AG08395 (cell line): ENCODE measurements around the gene IRAK4.
A peak's percentile ranks its signal among the peaks of the same experiment; 100 is the strongest.
"Not testable (repeated sequence)": the region's sequence is repeated elsewhere in the genome, so short reads cannot be mapped to it uniquely, and the experiment has no call there.

Experiments used
- DNase-seq: peaks from one replicate; pipeline ENCODE4 v3.0.0; 2012; ENCODE audit warnings: mixed read lengths, low spot score

Gene IRAK4

DNA sequence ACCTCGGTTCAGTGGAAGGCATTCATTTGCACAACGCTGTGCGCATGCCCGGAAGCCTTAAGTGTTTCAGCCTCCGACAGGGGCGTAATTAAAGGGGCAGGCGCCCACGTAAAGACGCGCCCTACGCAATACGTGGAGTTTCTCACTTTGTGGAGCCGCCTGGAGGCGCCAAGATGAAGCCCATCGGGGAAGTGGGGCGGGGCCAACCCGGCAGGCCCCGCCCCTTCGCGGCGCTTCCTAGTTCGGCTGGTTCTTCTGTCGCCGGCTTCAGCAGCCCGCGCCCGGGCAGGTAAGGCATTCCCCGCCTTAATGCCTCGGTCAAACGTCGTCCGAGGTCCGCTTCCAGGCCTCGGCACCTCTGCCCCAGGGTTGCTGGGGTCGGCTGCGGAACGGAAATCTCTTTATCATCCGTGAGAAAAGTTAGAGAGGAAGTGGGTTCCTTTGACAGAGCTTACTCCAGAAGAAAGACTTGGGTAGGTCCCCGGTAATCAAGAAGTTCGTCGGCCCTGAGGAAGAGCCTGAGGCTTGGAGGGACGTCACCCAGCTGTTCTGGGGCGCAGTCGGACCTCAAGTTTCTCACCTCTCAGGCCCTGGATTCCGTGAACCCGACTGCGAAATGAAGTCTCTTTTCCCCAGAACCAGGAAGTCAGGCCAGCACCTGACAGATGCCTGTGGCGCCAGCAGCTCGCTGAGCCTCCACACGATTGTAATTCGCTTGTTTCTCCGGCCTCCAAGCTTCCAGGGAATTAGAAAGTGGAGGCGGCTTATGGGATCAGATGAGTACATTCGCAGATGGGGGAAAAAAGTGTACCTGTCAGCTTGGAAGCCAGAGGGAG, at the start of gene IRAK4, which contains the start of gene PUS7L:
Gene IRAK4 (plus strand): TSS at position 224 of the 836 bp plus-strand sequence. CDS start 9,161 bp downstream, outside the sequence.
Gene PUS7L (minus strand): TSS at position 63 of the 836 bp plus-strand sequence. CDS start 3,545 bp downstream, outside the sequence.
- DNase-seq: peak; percentile 98

DNA sequence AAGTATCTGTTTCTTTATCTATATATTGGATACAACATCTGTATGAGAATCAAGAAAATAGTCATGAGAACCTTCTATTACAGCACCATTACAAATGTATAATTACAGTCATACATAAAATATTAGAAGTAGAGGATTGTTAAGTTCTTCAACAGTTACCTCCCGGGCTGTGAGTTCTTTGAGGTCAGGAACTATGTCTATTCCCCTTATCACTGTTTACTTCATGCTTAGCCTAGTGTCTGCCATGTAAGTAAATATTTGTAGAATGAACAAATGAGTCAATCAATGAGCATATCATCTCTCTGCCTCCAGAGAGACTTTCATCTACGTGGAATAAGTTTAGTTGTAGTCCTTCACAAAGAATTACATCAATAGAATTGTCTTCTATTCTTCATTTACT, 47.4 kb upstream of the IRAK4 start:
- no peak for DNase-seq

DNA sequence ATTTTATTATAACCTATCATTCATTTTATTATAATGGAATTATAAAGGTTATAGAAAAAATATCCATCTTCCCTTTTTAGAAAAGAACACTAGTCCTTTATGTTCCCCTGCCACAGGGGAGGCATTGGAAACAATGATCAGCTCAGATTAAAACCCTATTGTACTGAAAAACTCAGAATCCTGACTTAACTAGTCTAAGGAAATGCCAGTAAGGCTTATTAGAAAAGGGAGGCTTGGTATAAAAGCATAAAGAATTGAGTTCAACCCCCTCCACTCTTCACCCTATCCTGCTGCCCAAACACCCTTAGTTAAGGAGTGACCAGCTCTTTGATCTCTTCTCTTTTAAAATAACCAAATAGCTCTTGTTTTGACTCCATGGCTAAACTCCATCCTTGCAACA, 36.1 kb upstream of the IRAK4 start:
- no peak for DNase-seq

DNA sequence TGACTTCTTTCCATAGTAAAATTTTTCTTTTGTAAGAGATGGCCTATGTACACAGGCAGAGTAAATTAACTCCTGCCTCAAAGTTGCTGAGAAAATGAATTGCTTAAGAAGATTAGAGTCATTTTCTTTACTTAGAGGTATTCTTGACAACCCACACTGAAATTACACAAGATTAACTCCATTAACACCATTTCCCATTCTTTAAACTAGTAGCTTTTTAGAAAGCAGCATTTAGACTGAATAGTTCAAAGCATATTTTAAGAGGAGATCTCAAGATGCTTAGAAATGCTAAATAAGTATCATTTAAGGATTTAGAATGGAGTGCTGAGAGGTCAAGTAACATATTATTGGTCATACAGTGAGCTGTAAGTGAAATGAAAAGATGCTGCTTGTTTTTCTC, 35.6 kb upstream of the IRAK4 start:
- no peak for DNase-seq

GRCh38 chr12:43728117-43728516, 30.6 kb upstream of the IRAK4 start:
- DNase-seq: no peak

DNA sequence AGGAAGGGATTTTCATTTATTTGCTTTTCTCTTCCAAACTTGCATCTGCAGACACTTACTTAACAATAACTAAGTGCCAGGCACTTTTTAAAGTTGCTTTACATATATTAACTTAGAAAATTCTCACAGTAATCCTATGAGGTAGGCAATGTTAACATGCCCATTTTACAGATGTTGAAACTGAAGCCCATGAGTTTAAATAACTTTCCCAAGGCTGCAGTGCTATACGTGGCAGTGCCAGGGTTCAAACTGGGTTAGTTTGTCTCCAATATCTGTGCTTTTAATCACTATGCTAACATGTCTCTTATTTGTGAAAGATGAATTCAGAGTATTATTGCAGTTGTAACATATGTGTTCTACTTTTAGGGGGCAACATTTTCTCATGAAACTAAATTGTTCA, 30.1 kb upstream of the IRAK4 start:
- DNase-seq: no peak

GRCh38 chr12:43730283-43730682, 28.5 kb upstream of the IRAK4 start:
- DNase-seq: no peak

DNA sequence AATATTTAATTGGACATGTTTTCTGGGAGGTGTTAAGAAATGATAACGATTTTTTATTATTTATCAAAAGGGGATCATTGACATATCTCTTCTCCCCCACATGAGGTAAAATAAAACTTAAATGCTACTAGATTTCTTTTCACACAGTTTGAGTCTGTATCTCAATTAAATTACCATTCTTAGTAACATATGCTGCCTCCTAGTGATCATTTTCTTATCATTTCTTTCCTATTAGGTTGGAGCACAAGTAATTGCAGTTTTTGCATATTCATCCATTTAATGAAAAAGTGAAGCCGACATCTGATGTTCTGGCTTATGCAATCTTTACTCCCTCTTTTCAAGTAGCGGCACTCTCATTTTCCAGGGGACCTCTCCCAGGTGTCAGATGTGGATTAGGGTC, 25.1 kb upstream of the IRAK4 start:
- DNase-seq: no peak

GRCh38 chr12:43736927-43737440, 21.8 kb upstream of the IRAK4 start:
- DNase-seq: no peak

- DNase-seq: peak; percentile 28
Observed at GRCh38 chr12:43737646-43738045, 21.1 kb upstream of the IRAK4 start.

DNA sequence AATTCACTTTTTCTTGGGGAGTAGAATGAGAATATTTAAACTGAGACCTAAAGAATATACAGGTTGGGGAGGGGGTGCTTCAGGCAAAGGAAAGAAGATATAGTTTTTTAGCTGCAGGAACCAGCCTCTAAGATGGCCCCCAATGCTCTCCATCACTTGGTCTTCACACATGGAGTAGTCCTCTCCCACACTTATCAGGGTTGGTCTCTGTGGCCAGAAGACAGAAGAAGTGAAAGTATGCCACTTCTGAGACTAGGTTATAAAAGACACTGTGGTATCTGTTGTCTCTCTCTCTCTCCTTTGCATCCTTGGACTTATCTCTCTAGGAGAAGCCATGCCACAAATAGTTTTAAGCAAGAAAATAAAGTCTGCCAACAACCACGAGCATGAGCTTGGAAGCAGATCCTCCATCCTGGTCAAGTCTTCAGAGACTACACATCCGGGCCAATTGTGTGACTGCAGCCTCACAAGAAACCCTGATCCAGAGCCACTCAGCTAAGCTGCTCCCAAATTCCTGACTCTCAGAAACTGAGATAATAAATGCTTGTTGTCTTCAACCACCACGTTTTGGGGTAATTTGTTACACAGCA, 18.1 kb upstream of the IRAK4 start:
- DNase-seq: peak; percentile 31

DNA sequence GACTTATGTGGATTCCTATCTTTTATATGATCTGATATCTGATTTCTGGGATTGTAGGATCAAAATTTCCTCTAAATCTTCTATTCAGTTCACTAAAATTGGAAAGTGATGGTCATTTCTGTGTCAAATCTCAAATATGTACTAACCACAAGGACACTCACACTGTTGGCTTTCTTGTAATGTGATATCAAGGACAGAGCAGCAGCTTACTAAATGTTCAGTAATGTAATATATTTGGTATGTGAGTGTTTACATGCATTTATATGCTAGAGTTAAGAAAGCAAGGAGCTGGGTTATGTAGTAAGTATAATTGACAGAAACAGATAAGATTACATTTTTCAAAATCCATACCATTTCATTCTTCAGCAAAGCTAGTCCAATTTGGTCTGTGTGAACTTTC, 16.6 kb upstream of the IRAK4 start:
- DNase-seq: peak; percentile 64

GRCh38 chr12:43744826-43745225, 13.9 kb upstream of the IRAK4 start:
- no peak for DNase-seq

DNA sequence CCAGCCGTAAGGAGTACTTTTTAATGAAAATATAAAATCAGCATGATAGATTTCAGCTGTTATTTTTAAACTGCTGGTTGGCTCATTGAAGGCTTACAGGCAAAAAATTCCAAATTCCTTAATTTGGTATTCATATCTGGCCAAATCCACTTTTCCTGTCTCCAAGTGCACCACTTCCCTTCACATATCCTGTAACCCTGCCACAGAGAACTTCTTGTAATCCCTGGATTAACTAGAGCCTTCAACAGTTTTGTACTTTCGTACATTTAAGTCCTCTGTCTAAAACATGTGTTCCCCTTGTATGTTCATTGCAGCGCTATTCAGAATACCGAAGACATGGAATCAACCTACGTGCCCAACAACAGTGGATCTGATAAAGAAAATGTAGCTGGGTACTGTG, 9.7 kb upstream of the IRAK4 start:
- DNase-seq: no peak

- DNase-seq: no peak
Observed at GRCh38 chr12:43750814-43751213, 7.9 kb upstream of the IRAK4 start.

- DNase-seq: not testable (repeated sequence)
Observed at GRCh38 chr12:43751360-43751759, 7.4 kb upstream of the IRAK4 start.

GRCh38 chr12:43754015-43754414, 4.7 kb upstream of the IRAK4 start:
- no peak for DNase-seq

GRCh38 chr12:43758247-43758727, 464 bp upstream of the IRAK4 start:
- DNase-seq: peak; percentile 44

DNA sequence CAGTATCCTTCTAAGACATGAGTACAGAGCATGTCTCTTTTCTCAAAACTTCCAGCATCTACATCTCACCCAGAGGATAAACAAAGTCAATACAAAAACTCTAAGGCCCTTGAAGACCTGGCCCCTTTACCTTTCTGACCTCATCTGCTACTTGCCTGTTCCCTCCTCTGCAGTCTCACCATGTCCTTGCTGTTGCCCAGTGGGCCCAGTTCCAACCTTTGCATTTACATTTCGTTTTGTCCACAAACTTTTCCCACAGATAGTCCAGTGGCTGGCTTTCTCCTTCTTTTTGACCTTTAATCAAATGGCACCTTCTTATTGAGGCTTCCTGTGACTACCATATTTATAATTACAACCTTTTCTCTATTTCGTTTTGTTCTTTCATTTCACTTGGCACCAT, 1.6 kb downstream of the IRAK4 start:
- DNase-seq: no peak

- no peak for DNase-seq
Observed at GRCh38 chr12:43761500-43761899, 2.7 kb downstream of the IRAK4 start.

GRCh38 chr12:43762596-43762995, 3.8 kb downstream of the IRAK4 start:
- no peak for DNase-seq

- DNase-seq: no peak
Observed at GRCh38 chr12:43763769-43764168, 5.0 kb downstream of the IRAK4 start.

- DNase-seq: no peak
Observed at GRCh38 chr12:43764528-43764927, 5.8 kb downstream of the IRAK4 start.
